ENCODE data around the gene EIF6.

DNA sequence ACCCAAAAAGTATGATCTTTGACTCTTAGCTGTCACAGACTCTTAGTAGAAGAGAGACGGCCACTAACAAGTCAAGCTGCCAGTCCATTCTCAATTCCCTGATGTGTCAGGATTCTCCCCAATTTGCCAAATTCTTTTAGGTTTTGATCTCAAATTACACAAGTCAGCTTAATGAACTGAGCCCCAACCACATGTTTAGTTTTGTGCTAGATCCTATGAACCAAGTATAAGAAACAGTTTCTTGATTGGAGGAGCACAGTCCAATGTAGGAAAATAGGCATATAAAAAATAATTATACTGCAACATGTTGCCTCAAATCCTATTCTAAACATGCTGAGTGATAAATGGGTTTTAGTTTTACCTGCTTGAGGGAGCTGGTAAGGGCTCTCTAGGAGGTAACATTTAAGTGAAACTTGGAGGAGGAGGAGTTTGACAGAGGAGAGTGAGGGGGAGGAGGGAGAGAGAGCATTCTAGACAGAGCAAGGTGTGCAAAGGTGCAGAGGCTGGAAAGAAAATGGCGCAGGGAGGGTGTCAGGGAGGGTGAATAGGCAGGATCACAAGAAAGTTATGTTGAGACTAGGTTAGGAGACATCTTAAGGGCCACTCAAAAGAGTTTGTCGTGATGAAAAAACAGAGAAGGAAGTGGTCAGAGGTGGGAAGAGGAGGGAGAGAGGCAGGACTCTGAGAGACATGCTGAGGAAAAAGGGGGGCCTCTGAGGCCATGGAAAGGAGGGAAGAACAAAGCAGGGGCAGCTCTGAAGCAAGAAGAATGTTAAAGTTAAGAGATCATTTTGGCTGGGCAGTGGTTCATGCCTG, 30.5 kb upstream of the EIF6 start:
- TF ChIP-seq EZH2 (IDR thresholded peaks at IDR 0.05; ENCODE audit: borderline replicate concordance, low read depth, low read length, poor library complexity, severe bottlenecking): no peak
- TF ChIP-seq, protein P1, sequence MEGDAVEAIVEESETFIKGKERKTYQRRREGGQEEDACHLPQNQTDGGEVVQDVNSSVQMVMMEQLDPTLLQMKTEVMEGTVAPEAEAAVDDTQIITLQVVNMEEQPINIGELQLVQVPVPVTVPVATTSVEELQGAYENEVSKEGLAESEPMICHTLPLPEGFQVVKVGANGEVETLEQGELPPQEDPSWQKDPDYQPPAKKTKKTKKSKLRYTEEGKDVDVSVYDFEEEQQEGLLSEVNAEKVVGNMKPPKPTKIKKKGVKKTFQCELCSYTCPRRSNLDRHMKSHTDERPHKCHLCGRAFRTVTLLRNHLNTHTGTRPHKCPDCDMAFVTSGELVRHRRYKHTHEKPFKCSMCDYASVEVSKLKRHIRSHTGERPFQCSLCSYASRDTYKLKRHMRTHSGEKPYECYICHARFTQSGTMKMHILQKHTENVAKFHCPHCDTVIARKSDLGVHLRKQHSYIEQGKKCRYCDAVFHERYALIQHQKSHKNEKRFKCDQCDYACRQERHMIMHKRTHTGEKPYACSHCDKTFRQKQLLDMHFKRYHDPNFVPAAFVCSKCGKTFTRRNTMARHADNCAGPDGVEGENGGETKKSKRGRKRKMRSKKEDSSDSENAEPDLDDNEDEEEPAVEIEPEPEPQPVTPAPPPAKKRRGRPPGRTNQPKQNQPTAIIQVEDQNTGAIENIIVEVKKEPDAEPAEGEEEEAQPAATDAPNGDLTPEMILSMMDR (conservative IDR thresholded peaks at IDR 0.05; ENCODE audit: low read depth, low read length): no peak
